GM21526 (cell line): ENCODE measurements around the gene WIZ.

Experiments
- ATAC-seq: cut with Tn5 transposase; IDR thresholded peaks from one replicate; pipeline ENCODE4 v1.9.1; 2021; ENCODE audit warnings: moderate library complexity; ENCODE audit not compliant: unreplicated experiment, low FRiP score

Gene WIZ

GRCh38 chr19:15390814-15391213, 58.9 kb downstream of the WIZ start:
- ATAC-seq = no peak

GRCh38 chr19:15381864-15382263, 67.9 kb downstream of the WIZ start:
- no peak for ATAC-seq

DNA sequence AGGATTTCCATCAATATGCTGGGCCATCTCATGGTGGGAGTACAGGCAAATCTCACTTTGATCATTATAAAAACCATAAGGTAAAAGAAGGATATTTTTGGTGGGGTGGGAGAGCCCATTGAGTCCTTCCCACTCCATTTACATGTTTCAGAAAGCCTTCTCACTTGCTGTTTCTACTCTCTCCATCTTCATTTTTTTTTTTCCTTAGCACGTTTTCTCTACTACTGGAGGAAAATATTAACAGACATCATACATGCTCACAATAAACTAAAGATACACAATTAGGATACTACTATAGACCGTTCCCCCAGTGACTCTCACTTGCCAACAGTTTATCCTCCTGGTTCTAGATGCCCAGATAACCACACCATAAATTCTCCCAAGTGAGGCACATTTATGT, 68.3 kb downstream of the WIZ start:
- no peak for ATAC-seq

DNA sequence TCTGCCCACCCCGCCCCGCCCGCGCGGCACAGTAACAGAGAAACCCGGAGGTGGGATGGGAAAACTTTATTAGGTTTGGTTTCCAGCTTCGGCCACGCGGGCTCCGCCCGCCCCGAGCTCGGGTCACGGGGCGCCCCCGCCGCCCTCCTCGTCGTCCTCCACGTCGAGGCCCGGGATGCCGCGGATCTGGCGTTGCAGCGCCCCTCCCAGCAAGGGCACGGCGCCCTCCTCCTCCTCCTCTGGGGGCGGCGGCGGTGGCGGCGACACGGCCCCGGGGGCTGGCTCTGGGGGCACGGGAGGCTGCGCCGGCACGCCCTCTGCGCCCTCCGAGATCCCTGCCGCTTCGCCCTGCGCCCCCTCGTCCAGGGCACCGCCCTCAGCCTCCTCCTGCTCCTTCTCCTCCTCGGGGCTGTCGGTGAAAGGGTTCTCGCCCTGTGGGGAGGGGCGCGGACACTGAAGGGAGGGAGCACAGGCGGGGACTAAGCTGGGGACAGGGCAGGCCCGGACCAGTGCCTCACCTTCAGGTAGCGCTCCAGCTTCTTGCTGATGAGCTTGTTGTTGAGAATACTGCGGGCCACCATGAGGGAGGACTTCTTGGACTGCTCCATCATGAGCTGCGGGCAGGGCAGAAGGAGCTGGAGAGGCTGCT, 69.6 kb downstream of the WIZ start:
- ATAC-seq = peak; percentile 21

- ATAC-seq = peak; percentile 76
These were observed 70.4 kb downstream of the WIZ start, which contains the start of gene AKAP8 for GRCh38 chr19:15379083-15379998. Gene AKAP8 (minus strand): TSS chr19:15379787. CDS start chr19:15379731, 56 bp downstream.

DNA sequence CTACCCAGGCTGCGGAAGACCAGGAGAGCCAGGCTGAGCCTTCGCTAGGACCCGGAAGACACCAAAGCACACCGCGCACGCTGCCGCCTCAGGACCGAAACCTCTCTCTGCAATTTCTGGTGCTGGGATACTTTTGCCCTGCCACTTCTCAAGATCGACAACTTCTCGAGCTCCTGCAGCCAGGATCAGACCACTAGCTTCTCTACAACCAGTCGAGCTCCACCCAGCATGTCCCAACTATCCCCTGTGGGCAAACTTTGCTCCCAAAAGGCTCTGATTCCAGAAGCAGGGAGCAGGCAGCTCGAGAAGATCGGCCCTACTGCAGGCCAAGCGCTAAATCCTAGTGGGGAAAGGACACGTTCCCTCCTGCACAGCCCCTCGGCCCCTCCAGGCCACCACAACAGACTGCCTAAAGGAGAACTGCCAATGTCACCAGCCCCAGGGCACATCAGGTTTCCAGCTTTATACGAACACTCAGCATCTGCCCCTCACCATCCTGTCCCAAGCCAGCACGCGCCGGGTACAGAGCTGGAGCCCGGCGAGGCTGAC, 71.1 kb downstream of the WIZ start:
- no peak for ATAC-seq

DNA sequence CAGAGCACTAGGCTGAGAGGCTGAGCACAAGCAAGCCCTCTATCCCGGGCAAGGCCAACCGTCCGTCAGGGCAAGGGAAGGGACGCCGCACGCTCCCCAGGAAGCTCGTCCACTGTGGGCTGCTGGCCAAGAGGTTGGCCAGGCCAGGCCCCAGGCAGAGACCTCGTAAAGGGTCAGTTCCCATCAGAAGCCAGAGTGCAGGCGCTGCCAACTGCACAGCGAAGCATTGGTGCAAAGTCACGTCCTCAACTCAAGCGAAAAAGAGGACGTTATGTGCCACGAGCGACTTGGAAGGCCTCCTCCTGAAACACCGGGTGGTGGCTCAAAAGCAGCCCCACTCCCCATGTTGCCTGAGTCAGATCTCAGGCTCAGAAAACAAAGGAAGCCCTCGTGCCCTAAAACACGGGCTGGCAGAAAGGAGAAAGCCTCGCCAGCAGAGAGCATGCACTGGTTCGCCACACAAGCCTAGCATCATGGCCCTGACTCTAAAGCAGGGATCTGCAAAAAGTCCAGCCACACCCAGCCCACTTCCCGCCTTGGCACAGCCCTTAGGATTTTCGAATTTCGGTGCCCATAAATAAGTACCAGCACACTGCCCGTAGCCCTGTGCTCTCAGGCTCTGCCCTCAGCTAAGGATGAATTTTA, 74.8 kb downstream of the WIZ start:
- no peak for ATAC-seq

- ATAC-seq = no peak
These were observed 75.6 kb downstream of the WIZ start for GRCh38 chr19:15374105-15374651.

- ATAC-seq = no peak
These were observed 76.1 kb downstream of the WIZ start for GRCh38 chr19:15373644-15374043.

- no peak for ATAC-seq
These were observed 76.9 kb downstream of the WIZ start for GRCh38 chr19:15372891-15373301.

DNA sequence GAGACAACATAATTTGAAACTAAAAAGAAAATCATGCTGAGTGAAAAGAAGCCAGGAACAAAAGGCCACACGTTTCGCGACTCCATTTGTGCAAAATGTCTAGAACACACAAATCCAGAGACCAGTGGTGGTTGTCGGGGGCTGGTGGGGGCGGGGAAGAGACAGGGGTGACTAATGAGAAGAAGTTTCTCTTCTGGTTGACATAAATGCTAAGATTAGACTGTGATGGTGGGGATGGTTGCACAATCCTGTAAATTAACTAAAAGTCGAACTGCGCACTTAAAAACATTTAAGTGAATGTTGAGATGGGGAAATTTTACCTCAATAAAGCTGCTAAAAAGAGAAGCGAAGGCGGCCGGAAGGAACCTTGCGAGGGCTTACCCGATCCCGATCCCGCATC, 77.3 kb downstream of the WIZ start:
- no peak for ATAC-seq

GRCh38 chr19:15371786-15372380, 77.9 kb downstream of the WIZ start:
- no peak for ATAC-seq

DNA sequence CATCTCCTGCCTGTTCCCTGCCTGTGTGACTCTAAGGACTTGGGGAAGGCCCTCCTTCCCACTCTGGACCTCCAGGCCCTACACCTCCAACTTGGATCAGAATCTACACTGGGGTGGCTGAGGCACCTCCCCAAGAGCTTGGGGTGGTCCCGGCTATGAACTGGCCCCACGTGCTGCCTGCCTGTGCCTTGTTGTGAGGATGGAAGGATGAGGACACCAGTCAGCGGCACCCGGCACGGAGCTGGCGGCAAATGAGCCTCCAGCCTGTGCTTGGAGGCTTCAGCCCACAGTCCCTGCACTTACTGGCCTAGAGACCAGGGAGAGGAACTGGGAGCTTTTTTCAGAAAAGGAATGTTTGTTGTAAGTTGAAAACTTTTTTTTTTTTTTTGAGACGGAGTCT, 78.6 kb downstream of the WIZ start:
- ATAC-seq = no peak
